Measurements from ENCODE around the gene ARPC4. TPM values are rescaled to one million over a fixed set of nuclear protein-coding genes. Genes with fewer than 3 reads are reported as not detected.
"Not testable (repeated sequence)": the region's sequence is repeated elsewhere in the genome, so short reads cannot be mapped to it uniquely, and the experiment has no call there.

Gene ARPC4
- polyA plus RNA-seq, 6 donors from 2014 or later, result 263 to 316 (median 286) TPM

DNA sequence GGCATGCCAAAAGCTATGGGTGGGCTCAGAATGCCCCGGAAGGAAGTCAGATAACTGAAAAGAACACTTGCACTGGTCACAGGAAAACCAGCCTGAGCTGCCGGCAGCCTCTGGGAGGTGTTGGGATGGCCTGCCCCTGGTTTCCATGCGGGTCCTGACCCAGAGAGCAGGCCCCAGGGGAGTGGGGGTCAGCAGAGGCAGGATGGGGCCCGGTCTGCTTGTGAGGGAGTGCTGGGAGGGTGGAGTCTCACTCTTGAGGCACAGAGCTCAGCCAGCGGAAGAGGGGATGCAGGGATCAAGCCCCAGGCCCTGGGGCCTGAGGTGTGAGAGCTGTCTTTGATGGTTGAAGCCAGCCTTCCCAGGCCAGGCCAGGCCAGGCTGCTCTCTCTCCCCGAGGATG is 53.3 kb downstream of the ARPC4 start:
- no peaks in the 10 kb centered on the region for H3K9me3 Mint-ChIP-seq
- peaks cover 16 to 28% (median 25%) of the 10 kb centered on the region in 3 donors for H3K4me1 Mint-ChIP-seq
- H3K27ac Mint-ChIP-seq, result no peak overlapping the region
- no peak for ATAC-seq (ENCODE audit: low read depth in 2 of 2)
- DNase-seq, result no peak
- no peaks in the 10 kb centered on the region for H3K36me3 Mint-ChIP-seq
- peak overlapping the region in 2 of 8 donors; percentile 71 to 80 for H3K4me3 Mint-ChIP-seq
- H3K27me3 Mint-ChIP-seq, result peaks cover 0 to 3% (median 2%) of the 10 kb centered on the region in 3 donors

DNA sequence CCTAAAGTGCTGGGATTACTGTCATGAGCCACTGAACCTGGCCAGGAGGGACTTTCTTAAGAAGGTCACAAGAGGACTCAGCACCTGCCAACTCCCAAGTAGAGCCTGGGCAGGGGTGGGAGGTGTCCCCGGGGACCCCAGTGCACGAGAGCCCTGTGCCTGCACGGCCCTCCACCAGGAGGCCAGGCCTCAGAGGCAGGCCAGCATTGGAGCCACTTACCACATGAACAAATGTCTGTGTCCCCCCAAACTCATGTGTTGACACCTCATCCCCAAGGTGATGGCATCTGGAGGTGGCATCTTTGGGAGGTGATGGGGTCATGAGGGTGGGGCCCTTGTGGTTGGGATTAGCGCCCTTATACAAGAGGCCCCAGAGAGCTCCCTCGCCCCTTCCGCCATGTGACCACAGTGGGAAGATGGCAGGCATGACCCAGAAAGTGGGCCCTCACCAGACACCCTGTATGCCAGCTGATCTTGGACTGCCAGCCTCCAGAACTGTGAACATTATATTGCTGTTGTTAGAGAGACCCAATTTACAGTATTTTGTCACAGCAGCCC is 54.1 kb downstream of the ARPC4 start:
- no peaks in the 10 kb centered on the region for H3K9me3 Mint-ChIP-seq
- H3K27ac Mint-ChIP-seq, result no peak overlapping the region
- peaks cover 0 to 11% (median 10%) of the 10 kb centered on the region in 3 donors for H3K27me3 Mint-ChIP-seq
- DNase-seq (no peak), ATAC-seq (ENCODE audit: low read depth in 2 of 2) (no peak)
- H3K4me3 Mint-ChIP-seq, result no peak overlapping the region
- H3K4me1 Mint-ChIP-seq, result peaks cover 15 to 24% (median 21%) of the 10 kb centered on the region in 3 donors
- no peaks in the 10 kb centered on the region for H3K36me3 Mint-ChIP-seq

DNA sequence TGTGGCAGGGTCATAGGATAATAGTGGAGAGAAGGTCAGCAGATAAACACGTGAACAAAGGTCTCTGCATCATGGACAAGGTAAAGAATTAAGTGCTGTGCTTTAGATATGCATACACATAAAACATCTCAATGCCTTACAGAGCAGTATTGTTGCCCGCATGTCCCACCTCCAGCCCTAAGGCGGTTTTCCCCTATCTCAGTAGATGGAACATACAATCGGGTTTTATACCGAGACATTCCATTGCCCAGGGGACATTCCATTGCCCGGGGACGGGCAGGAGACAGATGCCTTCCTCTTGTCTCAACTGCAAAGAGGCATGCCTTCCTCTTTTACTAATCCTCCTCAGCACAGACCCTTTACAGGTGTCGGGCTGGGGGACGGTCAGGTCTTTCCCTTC is 55.0 kb downstream of the ARPC4 start:
- DNase-seq; H3K4me3 Mint-ChIP-seq; H3K36me3 Mint-ChIP-seq; H3K27ac Mint-ChIP-seq; ATAC-seq (ENCODE audit: low read depth in 2 of 2); H3K9me3 Mint-ChIP-seq: not testable (repeated sequence)
- Mint-ChIP-seq H3K4me1 (peaks cover 8 to 17% (median 13%) of the 10 kb centered on the region in 3 donors), H3K27me3 (peaks cover 6 to 17% (median 13%) of the 10 kb centered on the region in 3 donors)

DNA sequence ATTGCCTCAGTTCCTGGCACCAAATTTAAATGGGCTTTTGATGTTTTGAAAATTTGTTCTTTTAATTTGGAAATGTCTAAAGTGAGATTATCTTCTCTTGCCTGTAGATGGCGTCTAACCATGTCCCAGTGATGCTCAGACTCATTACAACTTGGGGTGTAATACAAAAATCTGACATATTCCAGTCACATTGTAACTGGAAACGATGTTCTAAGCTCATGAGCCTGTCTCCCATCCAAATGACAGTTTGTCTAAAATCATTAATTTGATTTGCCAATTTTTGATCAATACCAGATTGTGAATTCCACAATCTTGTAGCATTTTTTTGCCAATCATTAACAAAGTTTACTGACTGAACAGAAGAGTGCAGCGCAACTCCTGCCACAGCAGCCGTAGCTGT is 56.0 kb downstream of the ARPC4 start:
- H3K4me1 Mint-ChIP-seq; H3K9me3 Mint-ChIP-seq; ATAC-seq (ENCODE audit: low read depth in 2 of 2); H3K36me3 Mint-ChIP-seq: not testable (repeated sequence)
- H3K4me3 Mint-ChIP-seq, result peak overlapping the region in 1 of 8 donors; percentile 59
- DNase-seq, result peak; percentile 23
- peaks cover 7 to 27% (median 13%) of the 10 kb centered on the region in 3 donors for H3K27me3 Mint-ChIP-seq
- peak overlapping the region in 1 of 6 donors; percentile 15 for H3K27ac Mint-ChIP-seq

DNA sequence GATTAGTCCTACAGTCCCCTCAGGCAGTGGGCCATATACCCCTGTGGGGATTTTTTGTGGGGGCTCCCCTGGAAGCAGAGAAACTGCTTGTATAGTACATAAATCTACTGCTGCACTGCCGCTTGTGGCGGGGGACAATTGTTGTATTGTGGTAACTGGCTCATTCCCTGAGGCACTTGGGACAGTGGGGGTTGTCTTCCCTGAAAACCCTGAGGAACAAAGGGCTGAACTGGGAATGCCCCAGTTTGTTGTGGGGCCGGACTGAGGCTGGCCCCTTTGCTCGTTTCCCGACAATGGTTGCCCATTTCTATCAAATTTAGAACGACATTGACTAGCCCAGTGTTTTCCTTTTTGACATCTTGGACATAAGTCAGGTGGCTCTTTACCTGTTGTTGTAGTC is 58.5 kb downstream of the ARPC4 start:
- H3K9me3 Mint-ChIP-seq; DNase-seq; H3K36me3 Mint-ChIP-seq; H3K27ac Mint-ChIP-seq; H3K4me3 Mint-ChIP-seq; ATAC-seq (ENCODE audit: low read depth in 2 of 2); H3K4me1 Mint-ChIP-seq: not testable (repeated sequence)
- H3K27me3 Mint-ChIP-seq, result peaks cover 7 to 28% (median 19%) of the 10 kb centered on the region in 3 donors

DNA sequence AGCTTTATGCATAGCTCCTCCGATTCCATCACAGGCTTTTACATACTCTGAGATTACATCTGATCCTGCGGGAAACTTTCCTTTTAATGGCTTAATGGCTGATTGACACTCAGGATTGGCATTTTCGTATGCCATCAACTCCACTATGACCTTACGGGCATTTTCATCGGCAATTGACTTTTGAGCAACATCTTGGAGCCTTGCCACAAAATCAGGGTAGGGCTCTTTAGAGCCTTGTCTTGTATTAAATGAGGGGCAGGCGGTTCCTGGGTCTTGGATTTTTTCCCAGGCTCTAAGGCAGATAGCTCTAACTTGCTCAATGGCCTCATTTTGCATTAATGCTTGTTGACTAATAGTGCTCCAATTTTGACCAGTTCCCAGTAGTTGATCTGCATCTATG is 59.0 kb downstream of the ARPC4 start:
- DNase-seq; ATAC-seq (ENCODE audit: low read depth in 2 of 2); H3K4me1 Mint-ChIP-seq; H3K9me3 Mint-ChIP-seq; H3K27ac Mint-ChIP-seq; H3K36me3 Mint-ChIP-seq; H3K4me3 Mint-ChIP-seq: not testable (repeated sequence)
- H3K27me3 Mint-ChIP-seq, result peaks cover 7 to 28% (median 19%) of the 10 kb centered on the region in 3 donors

DNA sequence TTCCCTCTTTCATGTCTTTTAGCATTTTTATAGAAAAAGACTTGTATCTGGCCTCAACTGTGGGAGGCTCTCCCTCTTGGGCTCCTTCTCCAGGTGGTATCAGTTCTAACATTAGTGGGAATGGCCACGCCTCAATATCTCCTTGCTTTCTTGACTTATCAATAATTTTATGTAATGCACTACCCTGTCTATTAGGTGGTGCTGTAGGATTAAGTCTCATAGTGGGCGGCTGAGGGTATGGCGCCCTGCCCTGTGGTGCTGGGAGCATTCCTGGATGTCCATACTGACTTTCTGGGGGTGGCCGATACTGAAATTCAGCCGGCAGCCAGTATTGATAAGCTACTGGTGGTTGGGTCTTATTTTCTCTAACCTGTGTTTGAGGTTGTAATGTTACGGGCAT is 59.6 kb downstream of the ARPC4 start:
- Mint-ChIP-seq H3K27ac (no peak overlapping the region), H3K4me3 (no peak overlapping the region)

DNA sequence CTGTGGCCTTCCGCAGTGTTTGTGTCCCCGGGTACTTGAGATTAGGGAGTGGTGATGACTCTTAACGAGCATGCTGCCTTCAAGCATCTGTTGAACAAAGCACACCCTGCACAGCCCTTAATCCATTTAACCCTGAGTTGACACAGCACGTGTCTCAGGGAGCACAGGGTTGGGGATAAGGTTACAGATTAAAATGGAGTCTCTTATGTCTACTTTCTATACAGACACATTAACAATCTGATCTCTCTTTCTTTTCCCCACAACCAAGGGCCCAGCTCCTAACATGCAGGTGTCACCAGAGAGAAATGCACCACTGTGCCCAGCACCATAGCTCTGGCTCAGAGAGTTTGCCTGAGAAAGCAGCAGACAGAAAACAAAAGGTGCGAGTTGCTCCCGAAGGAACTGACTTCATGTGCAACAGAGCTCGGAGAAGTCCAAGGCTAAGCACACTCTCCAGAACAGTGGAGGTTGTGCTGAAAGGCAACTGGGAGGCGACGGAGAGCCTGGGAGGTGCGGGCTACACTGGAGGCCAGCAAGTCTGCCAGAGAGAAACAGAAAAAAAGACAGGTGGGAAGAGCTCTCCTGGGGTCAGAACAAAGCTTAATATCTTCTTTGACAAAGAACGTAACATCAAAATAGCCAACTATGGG is 61.5 kb downstream of the ARPC4 start:
- not testable (repeated sequence) for H3K9me3 Mint-ChIP-seq; DNase-seq; H3K4me1 Mint-ChIP-seq; H3K36me3 Mint-ChIP-seq; H3K4me3 Mint-ChIP-seq; ATAC-seq (ENCODE audit: low read depth in 2 of 2)
- H3K27ac Mint-ChIP-seq, result peak overlapping the region in 1 of 6 donors; percentile 19
- peaks cover 7 to 28% (median 19%) of the 10 kb centered on the region in 3 donors for H3K27me3 Mint-ChIP-seq

More for the DNA sequence above, 59.6 kb downstream of the ARPC4 start:
- Mint-ChIP-seq H3K36me3 (no peaks in the 10 kb centered on the region), H3K4me1 (peaks cover 0 to 7% (median 1%) of the 10 kb centered on the region in 3 donors), H3K27me3 (peaks cover 7 to 28% (median 19%) of the 10 kb centered on the region in 3 donors), H3K9me3 (no peaks in the 10 kb centered on the region)
- DNase-seq, result no peak
- no peak for ATAC-seq (ENCODE audit: low read depth in 2 of 2)

DNA sequence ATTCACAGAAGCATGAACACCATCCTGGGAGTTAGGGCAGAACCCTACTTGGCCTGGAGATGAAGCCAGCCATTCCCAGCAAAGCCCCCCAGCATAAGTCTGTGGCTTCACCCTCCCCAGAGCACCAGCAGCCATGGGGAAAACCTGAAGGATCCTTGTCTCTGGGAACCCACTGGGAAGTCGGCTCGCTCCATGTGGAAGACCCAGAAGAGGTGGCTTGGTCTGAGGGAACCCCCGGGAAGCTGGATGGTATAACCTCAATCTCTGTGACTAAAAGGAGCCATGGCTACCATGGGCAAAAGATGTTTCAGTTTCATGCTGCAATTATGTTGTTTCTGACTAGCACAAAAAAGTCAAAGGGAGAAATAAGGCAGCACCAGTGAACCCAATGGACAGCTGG is 62.7 kb downstream of the ARPC4 start:
- ATAC-seq (ENCODE audit: low read depth in 2 of 2) (no peak), DNase-seq (no peak)
- peaks cover 7 to 28% (median 19%) of the 10 kb centered on the region in 3 donors for H3K27me3 Mint-ChIP-seq
- H3K4me3 Mint-ChIP-seq, result no peak overlapping the region
- H3K4me1 Mint-ChIP-seq, result peaks cover 0 to 4% (median 1%) of the 10 kb centered on the region in 3 donors
- no peaks in the 10 kb centered on the region for H3K36me3 Mint-ChIP-seq
- no peaks in the 10 kb centered on the region for H3K9me3 Mint-ChIP-seq
- H3K27ac Mint-ChIP-seq, result no peak overlapping the region

Other genes with a start within 250 kb of the ARPC4 start
- under 1 TPM in 4 of 6 donors, not detected in 2; 0.06 to 0.30 (median 0.21) TPM for gene LHFPL4, start 239.3 kb upstream of the ARPC4 start, polyA plus RNA-seq (ENCODE audit: low read depth in 6 of 6)
- gene MTMR14, start 143.6 kb upstream of the ARPC4 start, polyA plus RNA-seq (ENCODE audit: low read depth in 6 of 6), result 100 to 1,000 TPM in 1 of 6 donors, 10 to 100 TPM in 5; 78.2 to 148 (median 91.4) TPM
- not detected for gene CPNE9, start 89.2 kb upstream of the ARPC4 start, polyA plus RNA-seq (ENCODE audit: low read depth in 6 of 6)
- gene BRPF1, start 61.3 kb upstream of the ARPC4 start, polyA plus RNA-seq (ENCODE audit: low read depth in 6 of 6), result 10 to 100 TPM in 2 of 6 donors, 1 to 10 TPM in 4; 3.0 to 22.0 (median 9.0) TPM
- 10 to 100 TPM; 23.2 to 35.1 (median 30.1) TPM for gene OGG1, start 43.1 kb upstream of the ARPC4 start, polyA plus RNA-seq (ENCODE audit: low read depth in 6 of 6)
- 1 to 10 TPM in 3 of 6 donors, under 1 TPM in 2, not detected in 1; 0.26 to 2.3 (median 1.2) TPM for gene CAMK1, start 23.1 kb upstream of the ARPC4 start, polyA plus RNA-seq (ENCODE audit: low read depth in 6 of 6)
- 10 to 100 TPM; 39.7 to 67.1 (median 45.6) TPM for gene TADA3, start 609 bp upstream of the ARPC4 start, polyA plus RNA-seq (ENCODE audit: low read depth in 6 of 6)
- 1 to 10 TPM in 5 of 6 donors, not detected in 1; 2.7 to 7.6 (median 3.4) TPM for gene TTLL3, start 17.2 kb downstream of the ARPC4 start, polyA plus RNA-seq (ENCODE audit: low read depth in 6 of 6)
- gene RPUSD3, start 50.9 kb downstream of the ARPC4 start, polyA plus RNA-seq (ENCODE audit: low read depth in 6 of 6), result 10 to 100 TPM; 56.7 to 76.4 (median 65.2) TPM
- gene CIDEC, start 87.2 kb downstream of the ARPC4 start, polyA plus RNA-seq (ENCODE audit: low read depth in 6 of 6), result under 1 TPM in 1 of 6 donors, not detected in 5; 0.36 TPM
- 10 to 100 TPM; 53.2 to 70.4 (median 59.7) TPM for gene JAGN1, start 97.5 kb downstream of the ARPC4 start, polyA plus RNA-seq (ENCODE audit: low read depth in 6 of 6)
- not detected for gene IL17RE, start 109.8 kb downstream of the ARPC4 start, polyA plus RNA-seq (ENCODE audit: low read depth in 6 of 6)
- gene IL17RC, start 124.0 kb downstream of the ARPC4 start, polyA plus RNA-seq (ENCODE audit: low read depth in 6 of 6), result 1 to 10 TPM; 3.9 to 9.1 (median 7.6) TPM
- gene CRELD1, start 140.8 kb downstream of the ARPC4 start, polyA plus RNA-seq (ENCODE audit: low read depth in 6 of 6), result 10 to 100 TPM; 16.5 to 60.6 (median 27.5) TPM
- under 1 TPM; 0.22 to 0.82 (median 0.52) TPM for gene PRRT3, start 159.3 kb downstream of the ARPC4 start, polyA plus RNA-seq (ENCODE audit: low read depth in 6 of 6)
- gene EMC3, start 193.8 kb downstream of the ARPC4 start, polyA plus RNA-seq (ENCODE audit: low read depth in 6 of 6), result 10 to 100 TPM; 43.5 to 72.0 (median 54.8) TPM
- gene FANCD2, start 233.4 kb downstream of the ARPC4 start, polyA plus RNA-seq (ENCODE audit: low read depth in 6 of 6), result 10 to 100 TPM in 4 of 6 donors, 1 to 10 TPM in 2; 6.7 to 13.6 (median 11.2) TPM

All from naive B cell (primary cell).